ENCODE measurements around the gene TSHZ2.

TSHZ2 gene

GRCh38 chr20:53331151-53331973 lies 359.2 kb downstream of the TSHZ2 start:
- DNase-seq: no peak

- no peak for DNase-seq
These were observed 360.1 kb downstream of the TSHZ2 start for GRCh38 chr20:53332022-53332837.

- no peak for DNase-seq
These were observed 362.7 kb downstream of the TSHZ2 start for GRCh38 chr20:53334861-53335260.

DNA sequence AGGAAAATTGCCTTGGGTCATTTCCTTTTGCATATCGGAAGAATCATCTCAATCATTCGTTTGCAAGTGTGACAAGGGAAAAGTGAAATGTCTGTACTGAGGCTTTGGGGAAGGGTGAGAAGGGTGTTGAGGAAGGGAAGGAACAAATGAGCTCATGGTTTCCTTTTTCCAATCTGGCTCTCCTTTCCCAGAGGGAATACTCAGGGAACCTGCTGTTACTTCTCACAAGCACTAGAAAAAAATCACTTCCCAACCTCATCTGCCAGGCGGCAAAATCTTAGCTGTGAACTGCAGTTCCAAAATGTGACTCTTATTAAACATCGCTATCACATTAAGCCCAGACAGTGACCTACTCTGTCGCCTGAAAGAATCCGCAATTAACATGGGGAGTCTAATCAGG lies 363.4 kb downstream of the TSHZ2 start:
- DNase-seq: no peak

GRCh38 chr20:53336892-53337291 lies 364.7 kb downstream of the TSHZ2 start:
- no peak for DNase-seq

DNA sequence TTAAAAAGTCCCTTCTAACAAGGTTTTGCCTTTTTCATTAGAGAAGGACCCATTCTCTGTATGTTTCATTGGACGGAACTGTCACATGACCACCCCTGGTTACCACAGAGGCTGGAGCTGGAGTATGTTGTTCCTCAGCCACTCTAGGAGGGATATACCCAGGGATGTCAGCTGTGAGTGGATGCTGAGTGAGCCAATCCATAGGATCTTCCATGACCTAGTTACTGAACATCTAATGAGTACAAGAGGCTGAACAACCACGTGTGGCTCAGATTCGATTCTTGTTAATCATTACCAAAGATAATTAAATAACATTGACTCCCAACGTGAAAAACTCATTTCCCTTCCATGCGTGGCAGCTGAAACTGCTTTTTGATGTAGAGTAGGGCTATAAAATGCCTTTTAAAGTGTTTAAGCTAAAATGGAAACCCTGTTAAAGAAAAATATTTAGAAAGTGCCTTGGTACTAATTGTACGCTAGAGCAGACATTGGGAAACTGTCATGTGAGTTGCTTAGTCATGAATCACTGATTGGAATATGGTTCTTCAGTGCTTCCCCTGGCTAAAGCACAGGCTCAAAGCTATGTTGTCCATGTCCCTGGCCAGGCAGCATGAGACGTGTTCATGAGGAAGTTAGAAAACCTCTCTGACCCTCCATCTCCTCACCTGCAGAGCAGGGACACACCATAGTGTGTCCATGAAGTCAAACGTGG lies 365.4 kb downstream of the TSHZ2 start:
- no peak for DNase-seq

- DNase-seq: no peak
These were observed 366.6 kb downstream of the TSHZ2 start for GRCh38 chr20:53338716-53339115.

DNA sequence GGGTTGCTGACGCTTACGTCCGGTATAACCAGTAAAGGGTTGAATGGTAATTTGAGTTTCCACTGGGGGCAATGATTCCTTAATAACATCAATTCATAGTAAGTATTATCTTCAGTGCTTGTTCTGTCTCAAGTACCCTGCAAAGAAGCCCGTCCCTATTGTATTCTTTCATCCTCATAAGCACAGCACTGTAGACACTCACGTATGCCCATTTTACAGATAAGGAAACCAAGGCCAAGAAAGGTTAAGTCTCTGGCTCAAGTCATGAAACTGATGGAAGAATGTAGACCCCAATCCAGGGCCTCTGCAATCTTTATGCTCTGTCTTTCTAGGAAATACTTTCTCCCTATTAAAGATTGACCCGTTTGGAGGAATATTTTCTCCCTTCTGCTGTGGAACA lies 370.3 kb downstream of the TSHZ2 start:
- DNase-seq: no peak

- peak; percentile 77 for DNase-seq
These were observed 371.3 kb downstream of the TSHZ2 start for GRCh38 chr20:53343448-53343847.

DNA sequence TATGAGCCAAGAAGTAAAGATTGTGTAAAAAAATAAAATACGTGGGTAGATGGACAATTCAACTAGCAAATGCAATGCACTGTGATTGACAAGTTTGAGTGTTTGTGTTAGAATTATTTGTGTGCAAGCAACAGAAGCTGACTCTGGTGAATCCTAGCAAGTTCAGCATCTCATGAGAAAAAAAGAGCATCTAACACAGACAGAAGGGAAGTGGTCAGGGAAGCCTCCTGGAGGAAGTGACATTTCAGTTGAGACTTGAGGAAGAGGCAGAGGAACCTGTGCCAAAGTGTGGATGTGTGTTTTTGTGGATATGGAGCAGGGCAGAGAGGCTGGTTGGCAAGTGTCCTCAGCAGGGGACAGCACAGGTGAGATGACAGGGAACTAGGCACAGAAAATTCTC lies 372.7 kb downstream of the TSHZ2 start:
- DNase-seq: no peak

DNA sequence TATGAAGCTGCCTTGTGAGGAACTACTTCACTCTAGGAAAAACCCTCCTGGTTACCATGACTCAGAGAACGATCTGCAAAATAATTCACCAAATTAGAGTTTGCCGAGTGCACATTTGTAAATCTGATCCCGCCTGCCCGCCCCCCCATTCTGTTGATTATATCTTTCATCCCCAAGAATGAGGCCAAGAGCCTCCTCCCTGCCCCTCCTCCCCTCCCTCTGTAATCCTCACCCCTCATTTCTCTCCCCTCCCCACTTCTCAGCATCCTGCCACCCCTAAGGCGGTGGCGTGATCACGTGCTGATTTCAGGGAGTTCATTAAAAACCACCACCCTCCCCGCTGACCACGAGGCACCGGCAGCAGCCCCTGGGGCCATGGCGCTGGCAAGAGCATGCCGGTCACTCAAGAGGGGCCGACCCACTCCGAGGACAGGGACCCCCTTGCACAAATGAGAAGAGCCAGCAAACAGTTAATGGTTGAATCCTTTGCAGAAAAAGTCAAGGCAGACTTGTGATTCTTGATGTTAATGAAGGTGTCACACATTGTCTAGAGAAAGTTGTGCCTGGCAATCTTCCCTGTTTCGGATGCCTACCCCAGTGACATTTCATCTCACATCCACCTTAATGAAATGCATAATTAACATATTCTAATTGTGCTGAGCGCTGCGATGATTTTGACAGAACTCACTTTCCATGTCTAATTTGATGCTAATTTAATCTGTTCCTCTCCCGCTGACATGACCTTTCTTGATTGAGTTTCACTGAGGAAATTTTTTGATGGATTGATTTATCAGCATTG lies 373.6 kb downstream of the TSHZ2 start:
- DNase-seq: no peak

DNA sequence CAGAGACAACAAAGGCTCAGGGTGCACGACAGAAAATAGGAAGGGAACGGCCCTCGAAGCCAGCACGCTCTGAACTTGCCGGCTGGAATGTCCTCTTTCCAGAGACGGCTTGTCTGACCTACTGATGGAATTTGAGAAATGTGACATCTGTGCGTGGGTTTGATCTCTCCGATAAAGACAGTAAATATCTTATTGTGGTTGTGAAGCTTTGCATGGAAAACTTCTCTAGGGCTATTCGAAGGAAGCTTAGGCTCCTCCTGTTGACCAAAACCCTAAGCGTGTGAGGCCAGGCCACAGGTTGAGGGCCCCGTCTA lies 374.1 kb downstream of the TSHZ2 start:
- DNase-seq: no peak

DNA sequence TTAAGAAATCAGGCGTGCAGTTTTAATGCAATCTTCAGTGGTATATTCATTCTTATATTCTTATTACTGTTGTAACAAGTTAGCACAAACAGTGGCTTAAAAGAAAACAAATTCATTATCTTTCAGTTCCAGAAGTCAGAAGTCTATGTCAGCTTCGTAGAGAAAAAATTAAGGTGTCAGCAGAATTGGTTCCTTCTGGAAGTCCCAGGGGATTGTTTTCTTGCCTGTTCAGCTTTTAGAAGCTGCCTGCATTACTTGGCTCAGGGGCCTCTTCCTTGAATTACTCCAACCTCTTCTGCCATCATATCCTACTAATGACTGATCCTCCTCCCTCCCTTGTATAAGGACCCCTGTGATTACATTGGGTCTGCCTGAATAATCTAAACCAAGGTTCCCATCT lies 377.6 kb downstream of the TSHZ2 start:
- no peak for DNase-seq

DNA sequence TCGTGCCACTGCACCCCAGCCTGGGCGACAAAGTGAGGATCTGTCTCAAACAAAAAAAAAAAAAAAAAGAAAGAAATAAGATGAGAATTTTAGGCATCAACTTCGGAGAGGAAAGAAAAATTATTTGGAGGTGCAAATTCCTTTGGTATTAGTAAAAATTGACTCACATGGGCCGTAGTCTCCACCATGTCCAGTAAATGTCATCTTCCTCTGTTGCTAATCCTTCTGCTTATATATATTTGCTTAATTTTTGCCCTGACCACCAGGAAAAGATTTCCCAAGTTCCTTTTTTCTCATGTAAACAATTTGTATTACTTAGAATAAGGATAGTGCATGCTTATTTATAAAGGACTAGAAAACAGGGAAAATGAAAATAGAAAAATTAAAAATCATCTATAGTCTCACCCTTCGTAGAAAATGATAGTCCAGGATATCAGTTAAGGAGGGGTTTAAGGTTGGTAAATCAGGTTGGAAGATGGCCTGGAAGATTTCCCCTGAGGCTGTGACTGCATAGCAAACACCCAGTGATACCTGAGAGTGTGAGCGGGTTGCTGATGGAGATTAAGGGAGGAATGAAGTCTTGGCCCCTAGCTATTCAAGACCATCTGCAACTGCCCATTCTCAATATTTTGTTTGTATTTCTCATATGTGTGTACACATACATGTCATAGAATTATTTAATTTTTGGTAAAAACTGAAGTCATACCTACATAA lies 380.7 kb downstream of the TSHZ2 start:
- no peak for DNase-seq

- no peak for DNase-seq
These were observed 382.2 kb downstream of the TSHZ2 start for GRCh38 chr20:53354314-53354713.

DNA sequence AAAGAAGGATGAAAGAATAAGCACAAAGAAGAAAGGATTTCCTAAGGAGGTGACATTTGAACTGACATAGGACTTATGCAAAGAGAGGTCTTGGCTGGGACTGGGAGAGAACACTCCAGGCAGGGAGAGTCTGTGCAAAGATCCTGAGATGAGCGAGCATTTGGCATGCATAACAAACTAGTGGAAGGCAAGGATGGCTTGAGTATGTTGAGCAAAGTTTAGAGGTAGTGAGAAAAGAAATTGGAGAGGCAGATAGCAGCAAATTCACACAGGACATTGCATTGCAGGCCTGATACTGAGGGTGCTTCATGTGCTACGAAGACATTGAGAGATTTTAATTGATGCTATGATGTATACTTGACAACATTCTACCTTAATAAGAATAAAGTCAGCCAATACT lies 383.6 kb downstream of the TSHZ2 start:
- no peak for DNase-seq

DNA sequence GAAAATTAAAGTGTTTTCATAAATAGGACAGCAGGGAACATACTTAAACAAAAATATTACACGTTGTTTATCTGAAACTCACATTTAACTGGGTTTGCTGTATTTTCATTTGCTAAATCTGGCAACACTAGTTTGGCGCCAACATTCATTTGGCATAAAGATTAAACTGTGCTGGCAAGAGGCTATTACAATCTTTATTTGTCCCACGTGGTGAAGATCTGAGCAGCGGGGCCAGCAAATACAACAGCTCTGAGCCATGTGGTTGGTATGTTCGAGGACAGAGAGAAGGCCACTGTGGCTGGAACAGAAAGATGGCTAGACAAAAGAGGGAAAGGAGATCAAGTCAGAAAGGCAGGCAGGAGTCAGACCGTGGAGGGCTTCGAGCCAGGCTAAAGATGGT lies 387.3 kb downstream of the TSHZ2 start:
- DNase-seq: no peak

DNA sequence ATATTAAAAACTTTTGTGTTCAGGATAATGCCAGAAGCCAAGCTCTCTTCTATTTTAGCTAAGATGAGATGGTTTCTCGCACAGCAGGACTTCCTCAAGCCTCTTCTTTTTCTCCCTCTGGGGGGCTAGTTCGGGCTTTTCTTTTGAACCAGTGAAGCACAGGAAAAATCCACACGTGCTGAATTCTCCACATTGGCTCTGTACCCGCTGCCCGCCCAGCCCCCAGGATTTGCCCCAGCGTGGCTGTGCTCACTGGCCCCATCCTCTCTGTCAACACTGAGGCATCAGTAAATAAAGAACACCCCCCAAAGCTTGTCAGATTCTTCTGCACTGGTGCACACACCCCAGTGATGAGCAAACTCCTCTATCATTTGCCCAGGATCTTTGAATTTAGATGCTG lies 388.7 kb downstream of the TSHZ2 start:
- DNase-seq: no peak

DNA sequence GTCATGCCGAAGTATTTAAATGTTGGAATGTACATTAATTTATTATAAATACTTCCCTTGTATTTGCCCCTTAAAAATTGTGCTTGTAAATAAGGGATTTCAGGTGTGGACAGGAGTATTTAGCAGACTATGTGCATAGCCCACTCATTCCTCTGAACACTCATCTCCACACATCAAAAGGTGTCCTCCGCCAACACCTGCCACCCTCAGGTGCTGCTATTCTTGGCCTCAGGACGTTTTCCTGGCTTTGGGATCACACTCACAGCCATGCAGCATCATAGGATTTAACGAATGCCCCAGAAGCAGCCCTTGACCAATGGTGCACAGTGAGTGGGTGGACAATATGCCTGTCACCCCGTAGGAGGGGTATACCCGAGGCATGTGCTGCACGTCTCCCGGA lies 390.6 kb downstream of the TSHZ2 start:
- no peak for DNase-seq

DNA sequence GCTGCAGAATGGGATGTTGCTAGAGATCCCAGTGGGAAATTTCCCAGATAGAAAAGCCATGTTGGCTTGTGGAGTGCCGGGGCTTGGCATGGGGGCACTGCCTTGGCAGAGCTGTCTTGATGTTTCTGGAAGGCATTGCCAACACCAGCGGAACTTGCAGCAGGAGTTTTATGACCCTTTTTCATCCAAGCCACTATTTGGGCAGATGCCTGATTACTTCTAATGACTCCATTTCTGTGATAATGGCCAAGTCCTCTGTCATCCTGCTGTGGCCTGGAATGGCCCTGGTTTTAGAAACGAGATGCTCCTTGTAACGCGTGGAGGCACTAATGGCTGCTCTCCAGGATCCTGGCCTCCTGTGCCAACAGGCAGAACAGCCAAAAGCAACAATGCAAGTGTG lies 392.5 kb downstream of the TSHZ2 start:
- DNase-seq: no peak

- no peak for DNase-seq
These were observed 392.9 kb downstream of the TSHZ2 start for GRCh38 chr20:53365076-53365475.

DNA sequence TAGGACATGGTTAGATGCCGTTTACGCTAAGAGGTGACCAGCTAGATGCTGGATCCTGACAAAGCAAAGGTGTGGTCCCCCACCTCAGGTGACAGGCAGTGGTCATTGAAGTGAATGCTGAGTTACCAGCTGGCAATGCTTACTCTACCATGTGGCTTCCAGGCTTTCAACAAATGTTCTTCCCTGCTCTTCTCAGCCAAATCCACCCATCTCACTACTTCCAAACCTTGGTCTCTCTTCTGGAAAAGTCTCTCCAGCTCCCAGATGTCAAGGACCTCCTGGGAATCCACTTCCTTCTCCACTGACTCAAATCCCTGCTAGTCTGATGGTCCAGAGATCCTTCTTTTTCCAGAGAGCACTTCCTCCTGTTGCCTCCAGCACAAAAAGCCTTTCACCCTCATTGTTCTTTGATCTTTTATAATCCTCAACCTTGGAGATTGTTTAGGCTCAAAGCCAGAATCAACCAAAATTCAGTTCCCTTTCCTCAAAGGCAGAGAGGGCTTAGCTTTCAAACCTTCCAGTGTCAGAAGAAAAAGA lies 393.4 kb downstream of the TSHZ2 start:
- DNase-seq: no peak
